T follicular helper cell (primary cell): ENCODE data around the gene PDCD10.

Experiments used
- DNase-seq: peaks from one replicate; pipeline ENCODE4 v3.0.0-alpha.2; 2020; ENCODE audit warnings: low read depth

The PDCD10 gene

DNA sequence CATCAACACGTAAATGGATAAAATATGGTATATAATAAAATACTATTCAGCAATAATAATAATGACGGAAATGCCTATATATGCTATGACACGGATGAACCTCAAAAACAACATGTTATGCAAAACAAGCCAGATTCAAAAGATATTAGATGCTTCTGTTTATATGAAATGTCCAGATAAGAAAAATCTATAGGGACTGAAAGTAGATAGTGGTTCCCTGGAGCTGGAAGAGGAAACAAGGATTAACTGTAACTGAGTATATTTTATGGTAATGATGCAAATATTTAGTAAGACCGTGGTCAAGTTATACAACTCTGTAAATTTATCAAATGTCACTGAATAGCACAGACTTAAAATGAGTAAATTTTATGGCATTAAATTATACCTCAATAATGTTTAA, 55.2 kb downstream of the PDCD10 start:
- no peak for DNase-seq

DNA sequence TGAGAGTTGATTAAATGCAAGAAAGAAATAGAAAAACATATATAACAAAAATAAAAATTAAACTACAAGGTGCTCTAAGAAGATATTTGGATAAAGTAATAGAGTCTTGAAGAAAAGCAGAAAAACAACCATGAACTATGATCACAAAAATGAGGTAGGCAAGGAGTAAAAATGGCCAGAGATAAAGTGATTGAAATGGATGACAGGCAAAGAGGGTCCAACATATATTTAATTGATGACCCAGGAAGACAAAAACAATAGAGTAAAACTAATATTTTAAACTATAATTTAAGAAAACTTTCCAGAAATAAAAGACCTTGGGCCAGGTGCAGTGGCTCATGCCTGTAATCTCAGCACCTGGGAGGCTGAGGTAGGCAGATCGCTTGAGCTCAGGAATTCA, 58.8 kb downstream of the PDCD10 start:
- DNase-seq = no peak

DNA sequence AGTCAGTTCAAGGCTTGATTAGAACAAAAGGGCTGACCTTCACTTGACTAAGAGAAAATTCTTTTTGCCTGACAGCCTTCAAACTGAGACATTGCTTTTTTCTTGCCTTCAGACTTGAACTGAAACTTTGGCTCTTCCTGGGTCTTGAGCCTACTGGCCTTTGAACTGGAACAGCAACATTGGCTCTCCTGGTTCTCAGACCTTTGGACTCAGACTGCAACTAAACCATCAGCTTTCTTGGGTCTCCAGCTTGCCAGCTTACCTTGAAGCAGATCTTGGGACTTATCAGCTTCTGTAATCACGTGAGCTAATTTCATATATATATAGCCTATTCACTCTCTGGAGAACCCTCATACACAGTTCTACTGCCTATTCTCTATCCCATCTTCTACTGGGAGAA, 61.5 kb downstream of the PDCD10 start:
- no peak for DNase-seq

DNA sequence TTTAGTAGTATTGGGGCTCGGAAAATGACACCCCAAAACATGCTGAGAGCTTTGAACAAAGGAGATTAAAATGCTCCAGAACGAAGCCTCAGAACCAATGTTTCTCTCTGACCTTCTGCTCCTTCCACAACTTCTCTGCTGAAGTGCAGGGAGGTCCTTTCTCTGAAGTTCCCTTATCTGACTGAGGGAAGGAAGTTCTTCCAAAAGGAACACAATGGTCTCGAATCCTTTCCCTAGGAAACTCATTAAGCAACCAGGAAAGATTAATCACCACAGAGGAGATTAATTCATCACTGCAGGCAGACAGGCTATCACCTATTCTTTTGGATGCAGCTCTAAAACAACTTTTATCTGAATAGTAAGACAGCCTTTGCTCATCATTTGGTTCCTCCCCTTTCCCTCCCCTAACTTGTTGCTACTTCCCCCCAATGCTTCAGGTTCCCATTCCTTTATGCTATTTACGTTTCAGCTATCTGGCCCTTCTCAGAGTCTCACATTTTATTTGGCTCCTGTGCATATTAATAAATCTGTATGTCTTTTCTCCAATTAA, 62.7 kb downstream of the PDCD10 start:
- DNase-seq = no peak

DNA sequence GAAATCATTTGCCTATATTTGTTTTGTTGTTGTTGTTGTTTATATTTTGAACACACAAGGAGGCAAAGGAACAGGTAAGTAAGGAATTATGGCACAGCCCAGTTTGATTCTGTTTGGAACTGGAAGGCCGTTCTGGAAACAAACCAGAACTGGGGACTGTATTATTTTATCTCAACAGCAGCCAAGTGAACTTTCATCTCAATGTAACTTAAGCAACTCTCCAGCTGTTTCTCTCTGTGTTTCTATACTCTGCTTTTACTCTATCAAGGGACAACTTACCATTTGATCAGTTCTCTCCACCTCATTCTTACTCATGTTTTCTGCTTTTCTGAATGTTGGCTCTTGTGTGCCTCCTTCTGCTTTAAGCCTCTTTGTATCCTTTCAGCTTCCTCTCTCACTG, 65.0 kb downstream of the PDCD10 start:
- DNase-seq = no peak

DNA sequence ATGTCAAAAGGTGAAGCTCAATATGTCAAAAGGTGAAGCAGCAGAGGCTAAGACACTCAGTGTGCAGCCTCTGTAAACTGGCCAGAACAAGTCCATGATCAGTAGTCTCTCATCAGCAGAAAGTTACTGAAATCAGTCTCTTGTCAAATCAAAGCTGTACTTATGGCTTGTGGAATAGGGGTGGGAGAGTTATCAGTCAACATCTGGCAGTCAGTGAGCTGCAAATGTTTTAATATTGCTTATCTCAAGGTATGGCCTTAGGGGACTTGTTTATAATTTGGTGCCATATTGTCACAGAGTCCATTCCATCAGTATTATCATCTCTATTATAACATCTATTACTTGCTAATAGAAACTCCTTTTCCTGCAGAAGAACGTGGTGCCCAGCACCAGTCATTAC, 66.0 kb downstream of the PDCD10 start:
- DNase-seq = no peak

DNA sequence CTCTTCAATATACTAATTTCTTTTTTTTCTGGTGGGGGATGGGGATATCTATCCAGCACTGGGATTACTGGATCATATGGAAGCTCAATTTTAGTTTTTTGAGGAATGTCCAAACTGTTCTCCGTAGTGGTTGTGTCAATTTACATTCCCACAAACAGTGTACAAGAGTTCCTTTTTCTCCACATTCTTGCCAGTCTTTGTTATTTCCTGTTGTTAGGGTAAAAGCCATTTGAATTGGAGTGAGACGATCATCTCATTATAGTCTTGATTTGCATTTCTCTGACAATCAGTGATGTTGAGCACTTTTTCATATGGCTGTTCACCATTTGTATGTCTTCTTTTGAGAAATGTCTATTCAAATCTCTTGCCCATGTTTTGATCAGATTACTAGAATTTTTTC, 68.1 kb downstream of the PDCD10 start:
- no peak for DNase-seq

DNA sequence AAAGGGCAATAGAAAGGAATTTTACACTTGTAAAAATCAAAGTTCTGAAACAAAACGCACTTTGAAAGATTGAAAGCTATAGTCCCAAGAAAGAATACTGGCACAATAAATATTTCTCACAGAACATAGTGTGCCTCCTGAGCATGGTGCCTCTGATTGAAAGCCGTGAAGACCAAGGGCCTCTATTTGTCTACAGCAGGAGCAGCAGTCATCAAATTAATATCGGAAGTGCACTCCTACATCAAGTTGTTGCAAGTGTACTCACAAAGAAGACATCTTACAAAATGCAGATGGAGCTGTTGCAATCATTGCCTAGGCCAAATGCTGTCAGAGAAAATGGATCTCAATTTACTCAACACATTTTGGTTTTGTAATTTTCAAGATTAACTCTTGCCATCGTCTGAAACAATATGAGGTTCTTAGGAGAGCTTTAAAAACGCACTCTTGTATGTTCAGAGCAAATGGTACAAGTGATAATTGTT, 71.7 kb downstream of the PDCD10 start:
- no peak for DNase-seq

DNA sequence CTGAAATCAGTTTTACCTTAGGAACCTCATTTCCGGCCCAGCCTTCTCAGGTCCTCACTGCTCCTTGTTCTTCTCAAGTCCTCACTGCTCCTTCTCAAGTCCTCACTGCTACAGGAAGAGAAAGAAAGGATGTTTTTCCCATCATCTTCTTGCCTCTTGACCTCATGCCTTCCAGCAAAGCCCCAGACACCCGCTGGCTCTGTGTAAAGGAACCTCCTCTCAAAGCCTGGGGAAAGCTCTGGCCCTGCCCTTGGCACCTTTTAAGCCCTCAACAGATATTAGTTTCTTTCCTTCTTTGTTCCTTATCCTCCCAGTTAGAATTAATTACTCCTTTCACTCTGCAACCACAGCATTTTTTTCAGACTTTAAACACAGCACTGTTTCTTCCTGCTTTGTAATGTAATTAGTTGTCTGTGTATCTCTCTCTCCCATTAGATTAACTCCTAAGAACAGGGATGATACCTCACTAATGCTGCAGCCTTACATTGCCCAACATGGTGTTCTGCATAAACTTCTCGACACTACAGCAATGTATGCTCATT, 76.9 kb downstream of the PDCD10 start:
- DNase-seq = no peak

DNA sequence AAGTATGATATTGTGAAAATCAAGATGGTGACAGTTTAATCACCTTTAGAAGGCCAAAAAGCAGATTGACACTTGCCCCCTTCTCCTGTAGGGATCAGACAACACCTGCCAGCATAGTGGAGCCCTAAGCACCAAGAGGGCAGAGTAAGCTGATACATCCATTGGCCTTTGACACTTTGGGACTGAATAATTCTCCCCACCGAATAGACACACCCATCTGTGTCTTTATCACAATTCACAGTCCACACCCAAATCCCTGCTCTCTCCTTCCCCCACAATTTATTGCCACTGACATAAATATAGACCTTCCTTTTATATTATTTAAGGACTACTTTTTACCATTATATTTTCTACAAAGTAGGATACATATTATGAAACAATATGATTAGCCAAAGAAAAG, 77.9 kb downstream of the PDCD10 start:
- no peak for DNase-seq

DNA sequence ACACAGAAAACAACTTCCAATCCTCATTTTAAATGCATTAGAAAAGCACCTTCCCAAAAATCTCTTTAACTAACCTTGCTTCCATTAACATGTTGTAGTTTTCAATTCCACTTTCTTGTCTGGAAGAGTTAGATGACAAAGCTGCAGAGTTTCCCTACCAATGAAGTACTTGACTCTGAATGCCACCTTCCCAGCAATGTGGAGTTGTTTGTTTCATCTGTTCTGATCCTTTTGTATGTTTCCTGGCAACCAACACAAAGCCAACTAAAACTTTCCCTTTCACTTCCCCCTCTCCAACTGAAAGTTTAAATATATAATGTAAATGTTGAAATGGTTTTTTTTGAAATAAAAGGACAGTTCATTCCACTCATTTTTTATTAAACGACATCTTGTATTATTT, 80.9 kb downstream of the PDCD10 start, which contains the start of gene WDR49:
WDR49 (minus strand) TSS at position 183 of the 400 bp plus-strand sequence. CDS start 517 bp downstream, outside the sequence.
- no peak for DNase-seq

DNA sequence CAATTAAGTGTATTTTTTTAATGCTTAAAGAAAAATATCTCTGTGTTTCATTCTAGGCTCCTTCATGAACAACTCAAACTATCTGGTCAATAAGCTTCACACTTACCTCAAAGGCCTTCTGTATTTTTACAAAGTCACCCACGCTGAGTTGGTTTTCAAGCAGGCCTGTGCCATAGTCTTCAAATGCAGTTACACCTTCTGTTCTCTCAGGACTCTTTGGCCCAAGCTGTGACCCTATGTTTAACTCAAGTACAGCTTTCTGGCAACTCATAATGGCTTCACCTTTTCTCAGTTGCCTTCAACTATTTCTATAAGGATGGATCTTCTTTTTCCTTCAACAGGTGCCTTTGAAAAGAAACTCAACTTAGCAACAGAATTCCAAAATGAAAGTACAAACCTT, 81.5 kb downstream of the PDCD10 start:
- no peak for DNase-seq

DNA sequence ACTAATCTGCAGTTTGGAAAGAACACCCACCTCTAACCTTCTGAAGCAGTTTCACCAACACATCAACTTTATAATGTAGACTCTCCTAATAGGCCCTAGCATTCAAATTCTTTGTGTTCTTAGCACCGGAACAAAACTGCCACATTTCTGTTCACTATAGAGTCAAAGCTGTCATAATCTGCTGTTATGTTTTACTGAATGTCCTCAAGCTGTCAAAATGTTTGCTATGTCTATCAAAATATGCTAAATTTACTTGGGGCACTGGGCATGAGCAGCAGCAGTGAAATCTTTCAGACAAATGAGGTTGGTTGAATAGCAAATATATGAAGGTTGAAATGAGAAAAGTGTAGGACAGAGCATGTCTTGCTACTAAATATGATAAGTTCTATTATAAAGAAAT, 82.9 kb downstream of the PDCD10 start:
- no peak for DNase-seq

DNA sequence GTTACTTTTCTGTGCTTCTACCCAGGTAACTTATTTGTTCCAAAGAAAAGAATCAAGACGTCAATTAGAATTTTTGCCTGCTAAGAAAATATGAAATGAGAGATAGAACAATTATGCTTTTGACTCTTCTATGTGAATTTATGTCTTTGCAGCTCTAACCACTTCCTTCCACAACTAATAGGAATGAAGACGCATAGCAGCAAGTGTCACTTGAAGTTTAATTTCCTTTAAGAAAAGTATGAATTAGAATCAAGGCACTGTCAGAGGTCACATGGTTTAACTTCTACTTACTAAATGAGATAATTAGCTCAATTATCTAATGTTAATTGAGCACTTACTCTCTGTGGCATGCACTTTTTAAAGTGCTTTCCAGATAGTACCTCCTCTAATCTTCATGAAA, 84.2 kb downstream of the PDCD10 start:
- DNase-seq = no peak

DNA sequence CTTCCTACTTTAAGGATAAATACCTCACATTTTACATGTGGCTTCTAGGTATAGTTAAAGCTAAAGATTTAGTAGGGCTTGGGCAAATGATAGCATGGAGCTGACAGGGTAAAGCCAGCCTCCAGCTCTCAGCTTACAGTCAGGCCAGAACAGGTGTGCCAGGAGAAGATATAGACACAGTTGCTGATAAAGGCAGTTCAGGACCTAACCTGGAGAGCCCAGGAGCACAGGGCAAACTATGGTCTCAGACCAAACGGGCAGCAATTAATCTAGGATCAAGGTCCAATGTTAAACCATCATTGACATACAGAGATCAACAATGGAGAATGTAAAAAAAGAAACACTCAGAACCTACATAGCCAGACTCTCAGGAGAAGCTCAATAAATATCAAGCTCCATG, 84.9 kb downstream of the PDCD10 start:
- no peak for DNase-seq

DNA sequence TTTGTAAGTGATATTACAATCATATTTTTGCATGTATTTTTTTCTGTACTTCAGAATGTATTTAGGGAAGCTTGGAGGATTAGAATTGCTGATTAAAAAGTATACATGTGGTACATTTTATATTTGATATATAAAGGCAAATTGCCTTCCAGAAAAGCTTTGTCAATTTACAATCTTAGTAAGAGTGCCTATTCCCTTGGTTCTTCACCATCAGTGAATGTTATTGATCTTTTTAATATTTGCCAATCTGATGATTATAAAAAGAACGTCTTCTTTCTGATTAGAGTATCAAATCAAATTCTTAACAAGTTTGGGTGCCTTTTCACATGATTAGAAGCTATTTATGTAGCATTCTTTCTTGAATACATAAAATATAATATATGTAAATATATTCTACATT, 90.1 kb downstream of the PDCD10 start:
- DNase-seq = no peak
